ENCODE data around the gene MZF1.

DNA sequence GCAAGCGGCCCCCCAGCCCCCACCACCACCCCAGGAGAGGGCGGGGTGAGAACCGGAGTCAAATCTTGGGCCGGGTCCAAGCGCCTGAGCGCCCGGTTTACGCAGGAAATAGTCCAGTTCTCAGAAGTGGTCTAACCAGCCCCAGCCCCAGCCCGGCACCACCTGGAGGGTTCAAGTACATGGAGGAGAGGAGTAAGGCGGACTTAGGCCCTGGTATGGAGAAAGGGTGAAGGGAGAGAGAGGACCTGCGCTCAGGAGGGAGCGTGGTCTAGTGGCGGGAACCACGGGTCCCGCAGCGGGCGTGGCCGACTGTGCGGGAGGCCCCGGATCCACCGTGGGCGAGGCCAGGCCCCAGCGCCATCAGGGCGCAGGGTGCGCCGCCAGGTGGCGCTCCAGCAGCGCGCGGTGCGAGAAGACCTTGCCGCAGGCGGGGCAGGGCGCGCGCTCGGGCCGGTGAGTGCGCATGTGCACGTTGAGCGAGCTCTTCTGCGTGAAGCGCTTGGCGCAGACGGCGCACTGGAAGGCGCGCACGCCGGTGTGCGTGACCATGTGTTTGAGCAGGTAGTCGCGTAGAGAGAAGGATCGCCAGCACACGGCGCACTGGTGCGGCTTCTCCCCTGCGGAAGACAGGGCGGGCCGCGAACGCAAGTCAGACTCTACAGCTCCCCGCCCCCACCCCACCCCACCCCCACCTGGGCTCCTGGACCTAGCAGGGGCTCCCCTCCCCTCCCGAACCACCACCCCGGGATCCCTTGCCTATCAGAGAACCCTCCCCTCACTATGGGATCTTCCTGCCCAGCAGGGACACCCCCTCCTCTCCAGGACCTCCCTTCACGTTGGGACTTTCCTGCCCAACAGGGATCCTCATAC is 59.2 kb downstream of the MZF1 start:
- TF ChIP-seq CREB1 (IDR thresholded peaks at IDR 0.05; ENCODE audit: low read depth) (no peak), CEBPB (IDR thresholded peaks at IDR 0.05) (no peak; the same call in 1 of the 2 replicates), TAF1 (IDR thresholded peaks at IDR 0.05; ENCODE audit: low read depth) (no peak), TCF12 (IDR thresholded peaks at IDR 0.05; ENCODE audit: low read depth) (no peak), TEAD4 (IDR thresholded peaks at IDR 0.05) (peak; percentile 15; the same call in 1 of the 2 replicates), EP300 (IDR thresholded peaks at IDR 0.05; ENCODE audit: borderline replicate concordance) (0 out of 2 replicates have a peak, but pooled peaks have one; percentile 40), RAD21 (IDR thresholded peaks at IDR 0.05; ENCODE audit: low read depth) (peak; percentile 67; the same call in 1 of the 2 replicates)
- TF ChIP-seq, protein P1, sequence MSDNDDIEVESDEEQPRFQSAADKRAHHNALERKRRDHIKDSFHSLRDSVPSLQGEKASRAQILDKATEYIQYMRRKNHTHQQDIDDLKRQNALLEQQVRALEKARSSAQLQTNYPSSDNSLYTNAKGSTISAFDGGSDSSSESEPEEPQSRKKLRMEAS (IDR thresholded peaks at IDR 0.05) = peak; percentile 95

Data from Ishikawa (cell line).